GM18499 (cell line): ENCODE results near the gene NDUFS1.
"Not testable (repeated sequence)": the region's sequence is repeated elsewhere in the genome, so short reads cannot be mapped to it uniquely, and the experiment has no call there.

Experiments
- ATAC-seq: cut with Tn5 transposase; IDR thresholded peaks from one replicate; pipeline ENCODE4 v1.9.1; 2021; ENCODE audit warnings: moderate number of reproducible peaks; ENCODE audit not compliant: insufficient read depth, unreplicated experiment

The NDUFS1 gene

GRCh38 chr2:206163251-206163880 is 4.1 kb upstream of the NDUFS1 start:
- no peak for ATAC-seq

DNA sequence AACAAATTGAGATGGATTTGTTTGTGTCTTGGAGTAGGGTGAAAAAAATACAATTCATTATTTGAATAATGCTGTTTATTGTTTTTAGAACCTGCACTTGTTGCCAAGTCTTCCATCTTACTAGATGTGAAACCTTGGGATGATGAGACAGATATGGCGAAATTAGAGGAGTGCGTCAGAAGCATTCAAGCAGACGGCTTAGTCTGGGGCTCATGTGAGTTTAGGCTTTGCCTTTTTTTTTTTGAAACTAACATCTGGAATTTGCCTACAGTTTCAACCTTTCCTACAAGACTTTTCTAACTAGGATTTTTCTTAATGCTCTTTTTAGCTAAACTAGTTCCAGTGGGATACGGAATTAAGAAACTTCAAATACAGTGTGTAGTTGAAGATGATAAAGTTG is 3.2 kb upstream of the NDUFS1 start:
- ATAC-seq = not testable (repeated sequence)

DNA sequence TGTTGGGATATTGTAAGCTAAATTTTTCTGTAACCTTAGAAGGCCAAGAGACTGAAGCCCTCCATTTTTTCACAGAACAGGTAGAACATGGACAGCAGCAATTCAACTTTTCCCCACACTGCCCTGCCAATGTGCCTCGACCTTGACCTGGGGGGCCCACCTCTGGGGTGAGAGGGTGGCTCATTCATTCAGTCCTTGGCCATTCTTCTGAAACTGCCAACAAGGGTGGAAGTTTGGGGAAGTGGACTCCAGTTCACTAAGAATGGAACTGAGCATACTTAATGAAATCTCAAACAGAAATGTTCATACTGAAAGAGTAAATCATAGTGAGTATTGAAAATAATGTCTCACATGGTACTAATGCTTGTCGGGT is 1.5 kb upstream of the NDUFS1 start:
- no peak for ATAC-seq

DNA sequence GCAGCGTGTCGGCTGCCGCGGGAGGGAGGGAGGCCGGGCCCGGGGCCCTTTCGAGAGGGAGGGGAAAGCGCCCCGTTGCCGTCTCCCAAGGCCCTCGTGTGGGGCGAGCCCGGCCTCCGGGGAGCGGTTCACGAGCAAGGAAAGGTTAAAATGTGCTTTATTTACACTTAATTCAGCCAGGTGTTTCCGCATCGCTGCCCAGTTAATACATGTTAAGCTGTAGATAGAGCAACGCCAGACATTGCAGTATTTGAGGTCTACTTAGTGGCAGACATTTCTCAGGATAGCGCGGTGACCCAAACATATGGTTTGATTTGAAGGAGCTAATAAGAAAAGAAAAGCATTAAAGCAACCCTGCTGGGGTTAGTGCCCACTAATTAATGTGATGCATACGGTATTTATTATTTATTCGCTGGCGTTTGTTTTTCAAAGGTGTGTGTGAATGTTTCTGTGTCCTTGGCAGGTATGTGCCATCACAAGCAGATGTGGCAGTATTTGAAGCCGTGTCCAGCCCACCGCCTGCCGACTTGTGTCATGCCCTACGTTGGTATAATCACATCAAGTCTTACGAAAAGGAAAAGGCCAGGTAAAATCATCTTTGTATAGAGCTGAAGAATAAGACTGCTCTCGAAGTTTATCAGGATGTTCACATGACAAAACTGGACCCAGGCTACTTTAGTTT is 1.0 kb upstream of the NDUFS1 start:
- ATAC-seq = peak; percentile 20

- ATAC-seq = peak; percentile 11
Observed at GRCh38 chr2:206158563-206159345, 490 bp downstream of the NDUFS1 start.

DNA sequence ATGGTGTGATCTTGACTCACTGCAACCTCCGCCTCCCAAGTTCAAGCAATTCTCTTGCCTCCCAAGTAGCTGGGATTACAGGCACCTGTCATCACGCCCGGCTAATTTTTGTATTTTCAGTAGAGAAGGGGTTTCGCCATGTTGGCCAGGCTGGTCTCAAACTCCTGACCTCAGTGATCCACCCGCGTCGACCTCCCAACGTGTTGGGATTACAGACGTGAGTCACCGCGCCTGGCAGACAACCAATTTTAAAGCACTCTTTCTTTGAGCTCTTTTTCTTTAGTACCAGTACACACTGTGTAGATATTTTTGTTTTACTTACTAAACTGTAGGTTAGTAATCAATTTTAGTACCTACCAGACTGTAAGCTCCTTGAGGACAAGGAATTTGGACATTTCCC is 2.2 kb downstream of the NDUFS1 start:
- not testable (repeated sequence) for ATAC-seq

- ATAC-seq = no peak
Observed at GRCh38 chr2:206154197-206154596, 5.0 kb downstream of the NDUFS1 start.

- ATAC-seq = no peak
Observed at GRCh38 chr2:206150631-206151030, 8.6 kb downstream of the NDUFS1 start.

- no peak for ATAC-seq
Observed at GRCh38 chr2:206150168-206150567, 9.1 kb downstream of the NDUFS1 start.

- ATAC-seq = no peak
Observed at GRCh38 chr2:206149330-206149729, 9.9 kb downstream of the NDUFS1 start.

DNA sequence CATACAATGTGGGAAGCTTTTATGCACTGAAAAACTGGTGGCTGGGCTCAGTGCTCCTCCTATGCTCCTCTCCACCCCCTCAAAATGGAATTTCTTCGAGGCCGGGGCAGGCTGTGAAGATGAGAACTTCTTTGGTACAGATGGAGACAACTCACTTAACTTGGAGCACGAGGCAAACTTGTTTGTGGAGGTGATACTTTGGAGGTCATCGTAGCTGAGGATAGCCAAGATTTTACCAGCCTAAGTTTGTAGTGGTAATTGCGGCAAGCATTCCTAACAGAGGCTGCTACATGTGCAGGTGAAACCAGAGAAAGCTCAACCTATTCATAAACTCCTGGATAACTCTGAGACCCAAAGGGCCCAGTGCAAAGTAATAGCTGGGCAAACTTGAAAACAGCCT is 13.6 kb downstream of the NDUFS1 start:
- no peak for ATAC-seq

DNA sequence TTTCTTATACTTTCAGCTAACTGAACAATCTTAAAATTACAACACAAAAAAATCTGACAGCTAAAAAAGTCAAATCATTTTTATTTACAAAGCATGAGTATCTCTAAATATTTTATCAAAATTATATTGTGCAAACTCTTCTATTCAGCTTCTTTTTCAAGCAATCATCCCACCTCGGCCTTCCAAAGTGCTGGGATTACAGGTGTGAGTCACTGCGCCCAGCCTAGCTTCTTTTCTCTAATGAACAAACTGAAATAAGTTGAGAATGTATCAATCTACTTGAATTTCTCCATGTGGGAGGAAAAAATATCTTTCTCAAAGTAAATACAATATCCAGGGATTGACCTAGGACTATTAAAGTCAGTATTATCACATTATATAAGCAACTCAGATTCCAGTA is 14.9 kb downstream of the NDUFS1 start:
- no peak for ATAC-seq

- ATAC-seq = no peak
Observed at GRCh38 chr2:206143451-206143850, 15.8 kb downstream of the NDUFS1 start.

- ATAC-seq = no peak
Observed at GRCh38 chr2:206127656-206128055, 31.6 kb downstream of the NDUFS1 start.

DNA sequence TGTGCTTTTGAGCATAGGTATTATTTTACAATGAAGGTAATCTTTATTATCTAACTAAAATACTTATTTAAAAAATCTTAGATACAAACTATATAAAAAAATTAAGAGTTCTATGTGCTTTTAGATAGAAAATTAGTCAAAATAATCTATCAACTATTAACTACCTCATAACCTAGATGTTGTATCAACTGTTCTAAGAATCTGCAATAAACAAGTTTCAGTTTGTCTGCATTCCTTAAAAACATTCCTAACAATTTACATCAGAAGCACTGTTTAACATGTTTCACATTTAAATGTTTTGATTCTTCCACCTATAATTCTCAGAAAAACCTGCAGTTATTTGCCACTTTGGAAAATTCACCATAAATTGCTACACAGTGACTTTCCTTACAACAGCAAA is 33.3 kb downstream of the NDUFS1 start:
- ATAC-seq = no peak

DNA sequence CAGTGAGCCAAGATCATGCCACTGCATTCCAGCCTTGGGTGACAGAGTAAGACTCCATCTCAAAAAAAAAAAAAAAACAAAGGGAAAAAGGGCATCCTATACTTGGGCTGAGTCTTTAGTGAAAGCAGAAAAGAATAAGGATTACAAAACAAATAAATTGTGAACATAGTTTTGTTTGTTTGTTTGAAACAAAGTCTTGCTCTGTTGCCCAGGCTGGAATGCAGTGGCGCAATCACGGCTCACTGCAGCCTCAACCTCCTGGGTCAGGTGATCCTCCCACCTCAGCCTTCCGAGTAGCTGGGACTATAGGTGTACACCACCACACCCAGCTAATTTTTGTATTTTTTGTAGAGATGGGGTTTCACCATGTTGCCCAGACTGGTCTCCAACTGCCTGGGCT is 36.7 kb downstream of the NDUFS1 start:
- not testable (repeated sequence) for ATAC-seq

- no peak for ATAC-seq
Observed at GRCh38 chr2:206116278-206116677, 43.0 kb downstream of the NDUFS1 start.

DNA sequence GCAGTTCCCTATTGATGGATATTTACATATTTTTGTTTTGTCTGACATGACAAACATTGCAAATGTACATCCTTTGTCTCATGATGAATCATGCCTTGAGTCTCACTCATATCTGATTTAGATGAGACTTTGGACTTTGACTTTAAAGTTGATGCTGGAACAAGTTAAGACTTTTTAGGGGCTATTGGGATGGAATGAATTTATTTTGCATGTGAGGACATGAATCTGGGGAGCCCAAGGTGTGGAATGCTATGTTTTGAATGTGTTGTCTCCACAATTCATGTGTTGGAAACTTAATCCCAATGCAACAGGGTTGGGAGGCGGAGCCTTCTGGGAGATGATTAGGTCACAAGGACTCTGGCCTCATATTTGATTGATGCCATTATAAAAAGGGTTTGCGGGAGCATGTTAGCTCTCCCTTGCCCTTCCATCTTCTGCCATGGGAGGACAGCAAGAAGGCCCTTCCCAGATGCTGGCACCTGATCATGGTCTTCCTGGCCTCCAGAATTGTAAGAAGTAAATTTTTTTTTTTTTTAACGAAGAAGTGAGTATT is 44.1 kb downstream of the NDUFS1 start:
- no peak for ATAC-seq

DNA sequence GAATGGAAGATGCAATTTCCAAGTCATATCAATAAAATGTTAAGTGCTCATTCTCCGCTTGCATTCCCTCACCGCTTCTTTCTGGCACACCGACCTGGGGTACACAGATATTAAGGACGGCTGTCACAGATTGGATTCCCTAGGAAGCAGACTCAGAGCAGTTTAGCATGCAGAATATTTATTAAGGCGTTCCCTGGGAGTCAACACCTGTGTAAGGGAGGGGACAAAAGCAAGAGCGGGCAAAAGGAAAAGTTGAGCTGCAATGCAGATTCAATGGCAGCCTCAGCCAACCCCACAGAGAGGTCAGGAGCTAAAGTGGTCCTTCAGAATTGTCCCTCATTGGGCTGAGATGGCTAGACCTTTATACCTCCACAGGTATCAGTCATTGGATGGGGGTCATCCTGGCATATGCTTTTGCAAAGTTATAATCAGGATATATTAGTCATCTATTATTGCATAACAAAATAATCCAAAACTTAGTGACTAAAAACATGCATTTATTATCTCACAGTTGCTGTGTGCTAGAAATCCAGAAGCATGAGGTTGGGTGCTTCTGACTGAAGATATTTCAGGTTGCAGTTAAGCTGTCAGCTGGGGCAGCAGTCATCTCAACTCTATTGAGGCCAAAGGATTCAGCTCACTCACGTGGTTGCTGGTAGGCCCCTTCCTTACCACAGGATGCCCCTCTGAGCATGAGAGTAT is 46.2 kb downstream of the NDUFS1 start:
- no peak for ATAC-seq

GRCh38 chr2:206112108-206112507 is 47.1 kb downstream of the NDUFS1 start:
- ATAC-seq = no peak

GRCh38 chr2:206108713-206109112 is 50.5 kb downstream of the NDUFS1 start:
- no peak for ATAC-seq
